ENCODE measurements around the gene OR6C70. TPM values are rescaled to one million over a fixed set of nuclear protein-coding genes. Genes with fewer than 3 reads are reported as not detected.
"Not testable (repeated sequence)": the region's sequence is repeated elsewhere in the genome, so short reads cannot be mapped to it uniquely, and the experiment has no call there.

OR6C70 gene
- total RNA-seq = not detected

DNA sequence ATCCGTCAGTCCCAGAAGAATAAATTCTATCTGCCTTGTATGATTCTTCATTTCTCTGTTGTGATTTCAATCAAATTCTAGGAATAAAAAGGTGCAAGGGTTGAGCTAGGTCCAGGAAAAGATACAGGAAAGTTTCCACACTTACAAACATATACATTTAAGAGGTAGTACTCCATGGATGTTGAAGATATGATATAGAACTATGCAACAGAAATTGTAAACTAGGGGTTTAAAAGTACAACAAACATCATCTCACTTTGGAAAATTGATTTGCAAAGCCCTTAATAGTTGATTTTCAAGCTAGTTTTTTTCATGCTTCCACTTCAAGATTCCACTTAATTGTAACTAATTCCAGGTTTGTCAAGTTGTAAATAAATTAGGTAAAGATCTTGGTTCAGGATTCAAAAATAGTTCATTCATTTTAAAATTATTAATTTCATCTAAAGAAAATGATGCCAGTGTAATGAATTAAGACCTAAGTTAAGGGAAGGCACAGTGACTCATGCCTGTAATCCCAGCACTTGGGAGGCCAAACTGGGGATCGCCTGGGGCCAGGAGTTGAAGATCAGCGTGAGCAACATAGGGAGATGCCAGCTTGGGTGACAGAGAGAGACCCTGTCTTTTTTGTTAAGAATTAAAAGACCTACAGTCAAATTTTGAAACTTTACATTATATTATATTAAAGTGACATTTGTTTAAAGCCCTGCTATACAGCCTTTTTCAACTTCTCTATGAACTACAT, at the start of gene OR6C70:
Gene OR6C70 (minus strand): TSS at position 51 of the 742 bp plus-strand sequence. CDS start 0 bp downstream, at position 51.
- FAIRE-seq (no peak), DNase-seq (ENCODE audit: low spot score in 2 of 2) (no peak)

DNA sequence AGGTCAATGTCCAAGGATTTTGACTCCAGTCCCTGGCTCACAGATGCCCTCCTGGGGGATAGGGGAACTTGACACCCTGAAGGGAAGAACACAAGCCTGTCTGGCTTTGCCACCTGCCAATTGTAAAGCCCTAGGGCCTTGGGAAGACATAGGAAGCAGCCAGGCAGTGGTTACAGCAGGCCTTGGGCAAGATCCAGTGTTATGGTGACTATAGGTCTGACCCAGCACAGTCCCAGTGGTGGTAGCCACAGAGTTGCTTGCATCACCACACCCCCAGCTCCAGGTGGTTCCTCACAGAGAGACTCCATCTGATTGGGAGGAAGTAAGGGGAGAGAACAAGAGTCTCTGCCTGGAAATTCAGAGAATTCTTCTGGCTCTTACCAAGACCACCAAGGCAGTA, 46.5 kb upstream of the OR6C70 start:
- FAIRE-seq (no peak), DNase-seq (ENCODE audit: low spot score in 2 of 2) (no peak)

- FAIRE-seq (no peak), DNase-seq (ENCODE audit: low spot score in 2 of 2) (no peak)
Observed at GRCh38 chr12:55515696-55516095, 45.8 kb upstream of the OR6C70 start.

DNA sequence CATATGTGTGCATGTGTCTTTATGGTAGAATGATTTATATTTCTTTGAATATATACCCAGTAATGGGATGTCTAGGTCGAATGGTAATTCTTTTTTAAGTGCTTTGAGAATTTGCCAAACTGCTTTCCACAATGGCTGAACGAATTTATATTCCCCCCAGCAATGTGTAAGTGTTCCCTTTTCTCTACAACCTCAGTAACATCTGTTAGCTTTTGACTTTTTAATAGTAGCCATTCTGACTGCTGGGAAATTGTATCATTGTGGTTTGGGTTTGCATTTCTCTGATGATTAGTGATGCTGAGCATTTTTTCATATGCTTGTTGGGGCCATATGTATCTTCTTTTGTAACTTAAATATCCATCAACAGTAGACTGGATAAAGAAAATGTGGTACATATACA, 31.7 kb upstream of the OR6C70 start:
- FAIRE-seq = no peak
- DNase-seq (ENCODE audit: low spot score in 2 of 2) = no peak

GRCh38 chr12:55499810-55500252, 29.9 kb upstream of the OR6C70 start:
- DNase-seq (ENCODE audit: low spot score in 2 of 2) = no peak
- FAIRE-seq = no peak

DNA sequence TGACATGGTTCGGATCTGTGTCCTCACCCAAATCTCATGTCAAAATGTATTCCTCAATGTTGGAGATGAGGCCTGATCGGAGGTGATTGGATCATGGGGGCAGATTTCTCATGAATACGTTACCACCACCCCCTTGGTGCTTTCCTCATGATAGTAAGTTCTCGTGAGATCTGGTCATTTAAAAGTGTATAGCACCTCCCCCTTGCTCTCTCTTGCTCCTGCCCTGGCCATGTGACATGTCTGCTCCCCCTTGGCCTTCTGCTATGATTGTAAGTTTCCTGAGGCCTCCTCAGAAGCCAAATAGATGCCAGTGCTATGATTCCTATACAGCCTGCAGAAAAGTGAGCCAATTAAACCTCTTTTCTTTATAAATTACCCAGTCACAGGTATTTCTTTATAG, 29.3 kb upstream of the OR6C70 start:
- no peak for FAIRE-seq

DNA sequence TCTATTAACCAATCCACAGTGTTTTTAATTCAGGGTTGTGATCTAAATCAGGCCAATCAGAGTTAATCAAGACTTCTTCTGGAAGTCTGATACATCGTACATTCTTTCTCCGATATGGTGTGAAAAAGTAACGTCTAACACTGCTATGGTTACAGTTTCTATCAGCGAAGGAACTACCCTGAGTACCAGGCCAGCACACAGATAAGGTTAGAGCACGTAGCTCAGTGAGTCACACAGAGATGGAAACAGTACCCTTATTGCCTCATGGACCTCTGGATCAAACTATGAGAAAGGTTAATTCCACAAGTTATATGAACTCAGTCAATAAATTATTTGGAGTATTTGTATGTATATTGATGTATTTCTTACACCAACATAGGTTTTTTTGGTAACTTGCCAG, 25.6 kb upstream of the OR6C70 start:
- DNase-seq (ENCODE audit: low spot score in 2 of 2) (no peak), FAIRE-seq (no peak)

More for the DNA sequence above, 29.3 kb upstream of the OR6C70 start:
- DNase-seq (ENCODE audit: low spot score in 2 of 2) = no peak

DNA sequence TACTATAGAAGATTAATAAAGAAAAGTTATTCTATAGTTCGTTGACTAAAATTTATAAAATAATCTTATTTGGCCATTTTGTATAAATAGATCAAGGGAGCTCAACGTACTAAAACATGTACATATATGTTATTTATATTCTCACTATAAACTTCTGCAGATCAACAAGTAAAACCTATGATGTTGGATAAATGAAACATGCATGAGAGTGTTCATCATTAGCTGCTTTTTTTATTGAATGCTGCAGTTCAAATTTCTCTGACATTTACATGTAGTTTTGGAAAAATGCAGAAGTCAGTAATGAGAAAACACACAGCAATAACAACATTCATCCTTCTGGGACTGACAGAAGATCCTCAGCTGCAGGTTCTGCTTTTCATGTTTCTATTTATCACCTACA, 22.1 kb upstream of the OR6C70 start, which contains the start of gene OR6C68:
Gene OR6C68 (plus strand): TSS at position 301 of the 400 bp plus-strand sequence. CDS start 0 bp downstream, at position 301.
- DNase-seq (ENCODE audit: low spot score in 2 of 2) (no peak), FAIRE-seq (no peak)

- not testable (repeated sequence) for FAIRE-seq; DNase-seq (ENCODE audit: low spot score in 2 of 2)
Observed at GRCh38 chr12:55484284-55484683, 14.3 kb upstream of the OR6C70 start.

DNA sequence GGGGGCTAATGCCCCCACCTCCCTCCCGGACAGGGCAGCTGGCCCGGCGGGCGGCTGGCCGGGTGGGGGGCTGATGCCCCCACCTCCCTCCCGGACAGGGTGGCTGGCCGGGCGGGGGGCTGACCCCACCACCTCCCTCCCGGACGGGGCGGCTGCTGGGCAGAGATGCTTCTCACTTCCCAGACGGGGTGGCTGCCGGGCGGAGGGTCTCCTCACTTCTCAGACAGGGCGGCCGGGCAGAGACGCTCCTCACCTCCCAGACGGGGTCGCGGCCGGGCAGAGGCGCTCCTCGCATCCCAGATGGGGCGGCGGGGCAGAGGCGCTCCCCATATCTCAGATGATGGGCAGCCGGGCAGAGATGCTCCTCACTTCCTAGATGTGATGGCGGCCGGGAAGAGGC, 9.2 kb upstream of the OR6C70 start:
- FAIRE-seq; DNase-seq (ENCODE audit: low spot score in 2 of 2): not testable (repeated sequence)

DNA sequence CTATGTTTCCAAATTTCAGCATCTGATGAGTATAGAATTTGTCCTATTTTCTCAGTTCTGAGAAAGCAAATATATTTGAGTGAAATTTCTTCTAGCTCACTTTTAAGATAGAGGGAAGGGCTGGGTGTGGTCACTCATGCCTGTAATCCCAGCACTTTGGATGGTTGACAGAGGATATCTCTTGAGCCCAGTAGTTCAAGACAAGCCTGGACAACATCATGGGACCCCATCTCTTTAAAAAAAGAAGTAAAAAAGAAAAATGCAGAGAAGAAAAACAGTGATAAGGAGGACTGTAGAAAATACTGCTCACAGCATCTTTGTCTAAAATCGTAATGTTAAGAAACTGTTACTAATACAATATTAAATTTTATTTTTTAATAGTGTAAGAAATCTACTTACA, 2.3 kb upstream of the OR6C70 start:
- FAIRE-seq = no peak
- DNase-seq (ENCODE audit: low spot score in 2 of 2) = no peak

DNA sequence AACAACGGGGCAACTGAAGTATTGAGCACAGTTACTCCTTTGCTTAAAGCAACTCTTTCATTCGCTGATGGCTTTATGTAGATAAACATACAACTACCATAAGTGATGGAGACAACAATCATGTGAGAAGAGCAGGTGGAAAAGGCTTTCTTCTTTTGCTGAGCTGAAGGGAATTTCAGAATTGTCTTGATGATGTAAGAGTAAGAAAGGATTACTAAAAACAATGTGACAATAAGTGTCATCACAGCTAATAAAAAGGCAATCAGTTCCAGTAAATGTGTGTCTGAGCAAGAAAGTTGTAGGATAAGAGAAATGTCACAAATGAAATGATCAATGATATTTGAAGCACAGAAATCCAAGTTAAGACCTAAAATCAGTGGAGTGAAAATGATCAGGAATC, 647 bp downstream of the OR6C70 start:
- DNase-seq (ENCODE audit: low spot score in 2 of 2) (no peak), FAIRE-seq (no peak)

DNA sequence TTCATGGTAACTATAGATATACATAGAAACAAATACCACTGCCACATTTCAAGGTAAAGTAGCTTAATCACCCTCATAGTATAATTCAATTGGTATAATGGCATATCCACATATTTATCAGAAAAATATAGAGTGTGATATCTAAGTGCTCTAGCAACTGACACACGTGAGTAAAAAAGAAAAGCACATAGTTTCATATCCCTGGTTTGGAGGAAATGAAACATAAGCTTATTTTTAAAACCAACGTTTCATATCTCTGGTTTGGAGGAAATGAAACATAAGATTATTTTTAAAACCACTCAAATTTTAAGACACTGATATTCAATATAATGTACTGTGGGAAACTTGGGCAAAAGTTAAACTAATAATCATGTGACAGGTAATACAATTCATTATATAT, 2.1 kb downstream of the OR6C70 start:
- DNase-seq (ENCODE audit: low spot score in 2 of 2) (no peak), FAIRE-seq (no peak)

GRCh38 chr12:55464926-55465325, 5.0 kb downstream of the OR6C70 start:
- not testable (repeated sequence) for FAIRE-seq; DNase-seq (ENCODE audit: low spot score in 2 of 2)

DNA sequence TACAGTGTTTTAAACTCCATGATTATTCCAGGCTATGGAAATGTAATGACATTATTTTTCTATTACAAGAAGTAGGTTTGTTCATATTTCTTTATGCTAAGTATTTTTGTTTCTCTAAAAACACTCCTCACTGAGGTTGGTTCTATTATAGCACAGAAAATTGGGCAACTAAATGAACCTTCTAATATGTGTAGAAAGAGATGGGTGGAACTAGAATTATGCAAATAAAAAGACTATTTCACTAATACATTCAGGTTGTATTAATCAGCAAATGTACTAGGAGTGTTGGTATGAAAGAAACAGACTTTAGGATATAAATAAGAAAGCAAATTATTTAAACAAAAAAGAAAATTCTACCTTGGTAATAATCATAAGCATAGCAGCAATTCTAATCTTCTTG, 21.1 kb downstream of the OR6C70 start:
- FAIRE-seq (no peak), DNase-seq (ENCODE audit: low spot score in 2 of 2) (no peak)

DNA sequence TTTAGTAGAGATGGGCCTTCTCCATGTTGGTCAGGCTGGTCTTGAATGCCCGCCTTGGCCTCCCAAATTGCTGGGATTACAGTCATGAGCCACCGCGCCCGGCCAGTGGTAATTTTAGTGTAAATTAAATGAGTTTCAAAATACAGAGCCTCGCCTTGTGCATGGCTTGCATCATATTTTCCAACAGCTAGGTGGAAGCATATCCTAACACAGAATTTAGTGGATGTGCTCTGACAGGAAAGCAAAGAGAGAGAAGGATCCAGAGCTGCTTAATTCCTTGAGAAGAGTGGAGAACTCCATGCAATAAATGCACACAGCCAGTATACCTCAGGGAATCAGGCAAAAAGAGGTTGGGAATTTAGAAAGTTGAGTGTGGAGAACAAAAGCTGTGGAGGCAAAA, 23.6 kb downstream of the OR6C70 start:
- no peak for DNase-seq (ENCODE audit: low spot score in 2 of 2)
- no peak for FAIRE-seq

- DNase-seq (ENCODE audit: low spot score in 2 of 2) (no peak), FAIRE-seq (no peak)
Observed at GRCh38 chr12:55445357-55445756, 24.6 kb downstream of the OR6C70 start.

- FAIRE-seq = no peak
- DNase-seq (ENCODE audit: low spot score in 2 of 2) = no peak
Observed at GRCh38 chr12:55443776-55444175, 26.2 kb downstream of the OR6C70 start, which contains the start of gene OR6C2. OR6C2 (plus strand) TSS chr12:55444076; CDS start chr12:55452214, 8,138 bp downstream.

- not testable (repeated sequence) for DNase-seq (ENCODE audit: low spot score in 2 of 2); FAIRE-seq
Observed at GRCh38 chr12:55441233-55441632, 28.7 kb downstream of the OR6C70 start.

DNA sequence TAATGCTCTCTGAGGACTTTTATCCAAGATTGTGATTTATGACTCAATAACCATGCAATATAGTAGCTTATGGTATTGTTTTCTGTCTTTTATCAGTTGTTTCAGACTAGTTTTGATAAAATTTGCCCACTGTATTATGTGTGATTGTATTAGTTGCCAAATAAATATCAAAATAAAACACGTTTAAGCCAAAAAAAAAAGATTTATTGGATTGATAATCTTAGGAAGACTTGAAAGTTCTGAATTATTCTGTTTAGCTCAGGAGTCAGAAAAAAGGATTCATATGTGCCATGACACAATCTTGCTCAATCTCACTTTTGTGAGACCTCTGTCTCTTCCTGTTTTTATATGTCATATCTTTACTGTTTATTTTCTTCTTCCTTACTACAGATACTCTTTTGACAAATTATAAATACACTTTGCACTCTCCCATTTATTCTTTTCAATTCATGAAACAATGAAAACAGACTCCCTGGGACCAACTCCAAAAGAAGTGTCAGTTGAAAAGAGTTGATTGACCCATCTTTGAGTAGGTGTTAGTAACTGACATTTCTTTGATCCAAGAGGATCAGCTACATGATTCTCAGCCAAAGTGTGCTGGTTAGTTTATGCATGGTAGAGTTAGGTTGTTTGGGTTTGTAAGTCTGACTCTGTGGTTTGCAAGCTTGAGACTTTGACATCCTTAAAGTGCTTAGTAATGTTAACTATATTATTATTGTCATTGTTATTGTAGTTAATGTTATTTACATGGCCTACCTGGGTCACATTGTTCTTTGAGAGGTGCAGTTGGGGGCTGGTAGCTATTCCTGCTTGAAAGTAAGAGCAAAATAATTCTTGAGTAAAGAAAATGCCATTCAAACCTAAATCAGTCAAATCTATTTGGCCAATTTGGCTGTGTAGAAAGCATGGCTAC, 41.4 kb downstream of the OR6C70 start:
- FAIRE-seq (no peak), DNase-seq (ENCODE audit: low spot score in 2 of 2) (no peak)

DNA sequence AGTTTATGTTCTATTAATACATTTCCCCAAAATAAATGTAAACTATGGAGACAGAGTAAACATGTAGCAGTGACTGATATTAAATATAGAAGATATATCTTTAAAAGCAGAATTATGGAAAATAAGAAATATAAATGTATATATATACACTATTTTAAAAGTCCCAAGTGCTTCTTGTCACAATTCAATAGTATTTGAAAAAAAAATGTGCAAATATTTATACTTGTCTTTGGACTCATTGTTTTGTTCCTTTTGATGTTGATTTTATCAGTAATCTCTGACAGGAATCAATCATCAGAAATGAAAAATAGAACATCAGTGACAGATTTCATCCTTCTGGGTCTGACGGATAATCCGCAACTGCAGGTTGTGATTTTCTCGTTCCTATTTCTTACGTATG, 44.0 kb downstream of the OR6C70 start, which contains the start of gene OR6C76:
Gene OR6C76 (plus strand): TSS at position 301 of the 400 bp plus-strand sequence. CDS start 0 bp downstream, at position 301.
- DNase-seq (ENCODE audit: low spot score in 2 of 2) (no peak), FAIRE-seq (no peak)

All from frontal cortex (tissue), 4 donors.